Immature natural killer cell (primary cell): ENCODE measurements around the gene RSRP1. TPM values are rescaled to one million over a fixed set of nuclear protein-coding genes. Genes with fewer than 3 reads are reported as not detected.
A peak's percentile ranks its signal among the peaks of the same experiment; 100 is the strongest.
"Not testable (repeated sequence)": the region's sequence is repeated elsewhere in the genome, so short reads cannot be mapped to it uniquely, and the experiment has no call there.

Experiments
- DNase-seq, 3 donors: peaks; one replicate each; pipeline ENCODE4 v3.0.0; 2022; ENCODE audit warnings: mixed read lengths in 1 of 3
- H3K27ac Mint-ChIP-seq, 6 donors: one replicate each; pipeline ENCODE4 v1.8.0; 2020; ENCODE audit warnings: mixed read lengths in 6 of 6, mild to moderate bottlenecking in 5 of 6, inconsistent platforms in 4 of 6, moderate library complexity in 3 of 6
- H3K27me3 Mint-ChIP-seq, 3 donors: one replicate each; pipeline ENCODE4 v1.8.0; 2020 to 2021; ENCODE audit warnings: low read depth in 3 of 3, mild to moderate bottlenecking in 3 of 3, mixed read lengths in 3 of 3, moderate library complexity in 3 of 3, inconsistent platforms in 1 of 3
- H3K36me3 Mint-ChIP-seq, 3 donors: one replicate each; pipeline ENCODE4 v1.8.0; 2020; ENCODE audit warnings: mixed read lengths in 3 of 3, inconsistent platforms in 2 of 3, mild to moderate bottlenecking in 2 of 3
- H3K4me1 Mint-ChIP-seq, 2 donors: one replicate each; pipeline ENCODE4 v1.8.0; 2020; ENCODE audit warnings: inconsistent platforms in 2 of 2, mild to moderate bottlenecking in 2 of 2, mixed read lengths in 2 of 2, moderate library complexity in 1 of 2
- H3K4me3 Mint-ChIP-seq, 5 donors: one replicate each; pipeline ENCODE4 v1.8.0; 2020; ENCODE audit warnings: mild to moderate bottlenecking in 5 of 5, mixed read lengths in 5 of 5, inconsistent platforms in 3 of 5, moderate library complexity in 3 of 5
- H3K9me3 Mint-ChIP-seq, 6 donors: one replicate each; pipeline ENCODE4 v1.8.0; 2020; ENCODE audit warnings: mild to moderate bottlenecking in 6 of 6, mixed read lengths in 6 of 6, inconsistent platforms in 4 of 6, moderate library complexity in 3 of 6
- polyA plus RNA-seq, 3 donors: library from polyadenylated mRNA; unstranded; fragments of 300-500 nt; fragmentation: Illumina TruSeq; gene quantifications; one replicate each; pipeline ENCODE4 v1.2.3, GENCODE V29; 2021

Gene RSRP1
- polyA plus RNA-seq, 3 donors from 2014 or later, result 23.9 to 70.1 (median 33.4) TPM

DNA sequence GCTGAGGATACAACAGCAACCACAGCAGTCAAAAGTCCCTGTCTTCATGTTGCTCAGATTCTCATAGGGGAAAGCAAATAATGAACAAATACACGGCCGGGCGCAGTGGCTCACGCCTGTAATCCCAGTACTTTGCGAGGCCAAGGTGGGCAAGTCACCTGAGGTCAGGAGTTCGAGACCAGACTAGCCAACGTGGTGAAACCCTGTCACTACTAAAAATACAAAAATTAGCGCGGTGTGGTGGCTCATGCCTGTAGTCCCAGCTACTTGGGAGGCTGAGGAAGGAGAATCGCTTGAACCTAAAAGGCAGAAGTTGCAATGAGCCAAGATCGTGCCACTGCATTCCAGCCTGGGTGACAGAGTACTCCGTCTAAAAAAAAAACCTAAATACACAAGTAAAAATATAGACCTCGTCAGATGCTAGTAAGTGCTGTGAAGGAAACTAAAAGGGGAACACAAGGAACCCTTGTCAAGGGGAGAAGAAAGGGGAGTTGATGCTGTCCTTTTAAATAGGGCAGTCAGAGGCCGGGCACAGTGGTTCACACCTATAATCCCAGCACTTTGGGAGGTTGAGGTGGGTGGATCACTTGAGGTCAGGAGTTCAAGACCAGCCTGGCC is 21.0 kb upstream of the RSRP1 start:
- H3K27ac Mint-ChIP-seq, result peak overlapping the region; percentile 88 to 97 (median 92)
- peak overlapping the region; percentile 75 to 96 (median 90) for H3K4me3 Mint-ChIP-seq
- not testable (repeated sequence) for H3K36me3 Mint-ChIP-seq, DNase-seq, H3K9me3 Mint-ChIP-seq
- H3K4me1 Mint-ChIP-seq, result peaks cover 17 to 22% of the 10 kb centered on the region in 2 donors
- H3K27me3 Mint-ChIP-seq, result peaks cover 2 to 12% (median 5%) of the 10 kb centered on the region in 3 donors

DNA sequence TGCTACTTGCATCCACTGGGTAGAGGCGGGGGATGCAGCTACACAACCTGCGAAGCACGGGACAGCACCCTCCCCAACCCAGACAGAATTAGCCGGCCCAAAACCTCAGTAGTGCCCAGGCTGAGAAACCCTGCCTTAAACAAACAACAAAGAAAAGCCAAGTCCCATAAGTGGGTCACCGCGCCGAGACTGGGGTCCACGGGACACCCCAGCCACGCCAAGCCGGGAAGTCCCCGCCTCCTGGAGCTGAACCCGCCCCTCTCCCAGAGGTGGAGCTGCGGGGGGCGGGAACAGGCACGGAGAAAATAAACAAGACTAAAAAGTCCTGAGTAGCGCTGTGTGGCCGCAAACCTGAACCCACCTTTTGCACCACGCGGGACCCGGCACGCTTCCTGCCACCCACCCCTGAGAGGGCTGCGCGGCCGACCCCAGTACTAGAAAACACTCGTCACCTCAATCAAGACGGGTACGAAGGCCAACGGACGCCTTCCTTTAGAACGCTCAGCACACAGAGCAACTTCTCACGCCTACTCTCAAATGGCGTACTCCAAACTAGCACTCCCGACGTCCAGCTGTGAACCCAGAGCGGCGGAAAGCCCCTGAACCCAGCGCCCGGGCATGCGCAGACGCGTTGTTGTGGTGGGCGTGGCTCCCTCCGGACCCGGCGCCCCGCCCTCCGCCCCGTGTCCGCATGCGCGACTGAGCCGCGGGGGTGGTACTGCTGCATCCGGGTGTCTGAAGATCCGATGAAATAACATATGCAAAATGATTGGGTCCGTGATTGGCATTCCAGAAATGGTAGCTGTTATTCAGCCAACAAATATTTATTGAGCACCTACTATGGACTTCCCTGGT is 20.3 kb upstream of the RSRP1 start:
- H3K27me3 Mint-ChIP-seq, result peaks cover 2 to 12% (median 5%) of the 10 kb centered on the region in 3 donors
- H3K4me3 Mint-ChIP-seq, result peak overlapping the region; percentile 75 to 96 (median 90)
- not testable (repeated sequence) for H3K36me3 Mint-ChIP-seq, H3K9me3 Mint-ChIP-seq
- DNase-seq, result peak; percentile 85 to 96 (median 86)
- H3K4me1 Mint-ChIP-seq, result peaks cover 23 to 24% of the 10 kb centered on the region in 2 donors
- peak overlapping the region; percentile 88 to 97 (median 92) for H3K27ac Mint-ChIP-seq

DNA sequence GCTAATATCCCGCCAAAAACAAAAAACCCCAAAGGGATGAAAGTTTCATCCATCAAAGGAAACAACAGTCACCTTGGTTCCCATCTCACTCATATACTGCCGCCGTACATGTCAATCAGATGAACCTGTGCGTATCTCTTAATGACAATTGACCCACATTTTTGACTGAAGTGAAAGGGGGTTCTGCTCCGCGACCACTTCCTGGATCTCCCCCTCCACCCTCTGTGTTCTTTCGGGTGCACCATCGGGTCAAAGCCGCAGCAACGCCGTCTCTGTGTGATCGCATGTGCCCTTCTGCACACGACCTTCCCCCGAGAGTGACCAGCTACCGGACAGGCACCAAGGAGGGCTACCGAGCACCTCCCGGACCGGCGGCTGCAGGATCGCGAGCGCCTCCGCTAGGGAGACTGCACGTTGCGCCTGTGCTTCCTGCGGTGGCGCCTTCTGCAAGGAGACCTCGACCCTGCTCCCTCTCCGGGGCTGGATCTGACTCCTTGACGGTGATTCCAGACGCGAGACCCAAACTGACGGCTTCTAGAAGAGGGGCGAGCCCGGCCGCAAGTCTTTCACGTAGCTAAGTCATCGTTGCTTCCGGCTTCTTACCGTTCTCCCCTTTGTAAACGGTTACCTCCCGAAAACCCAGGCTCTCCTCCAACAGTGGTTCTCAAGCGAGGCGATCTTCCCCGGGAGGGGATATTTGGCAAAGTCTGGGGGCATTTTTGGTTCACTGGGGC is 19.5 kb upstream of the RSRP1 start:
- DNase-seq, result peak; percentile 31 to 62 (median 43)
- H3K9me3 Mint-ChIP-seq, result not testable (repeated sequence)

DNA sequence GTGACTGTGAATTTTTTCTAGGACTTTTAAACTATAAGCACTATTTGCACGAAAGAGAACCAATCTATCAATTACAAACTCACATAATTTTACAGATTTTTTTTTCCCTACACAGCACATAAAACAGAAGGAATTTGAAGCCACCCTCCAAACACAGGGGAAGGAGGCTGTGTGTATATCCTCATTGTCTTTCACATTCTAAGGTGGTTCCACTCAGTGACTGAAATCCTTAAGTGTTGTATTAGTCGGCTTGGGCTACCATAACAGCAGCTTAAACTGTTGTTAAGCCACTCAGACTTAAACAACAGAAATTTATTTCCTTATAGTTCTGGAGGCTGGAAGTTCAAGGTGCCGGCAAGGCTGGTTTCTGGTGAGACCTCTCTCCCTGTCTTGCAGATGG is 13.1 kb upstream of the RSRP1 start:
- DNase-seq, H3K36me3 Mint-ChIP-seq, H3K9me3 Mint-ChIP-seq, H3K4me3 Mint-ChIP-seq, H3K27ac Mint-ChIP-seq, H3K27me3 Mint-ChIP-seq: not testable (repeated sequence)
- H3K4me1 Mint-ChIP-seq, result peaks cover 11 to 29% of the 10 kb centered on the region in 2 donors

More for the DNA sequence above, 19.5 kb upstream of the RSRP1 start:
- peaks cover 24 to 29% of the 10 kb centered on the region in 2 donors for H3K4me1 Mint-ChIP-seq
- peak overlapping the region; percentile 92 to 98 (median 94) for H3K27ac Mint-ChIP-seq
- not testable (repeated sequence) for H3K36me3 Mint-ChIP-seq
- H3K27me3 Mint-ChIP-seq, result peaks cover 2 to 12% (median 5%) of the 10 kb centered on the region in 3 donors
- H3K4me3 Mint-ChIP-seq, result peak overlapping the region; percentile 90 to 98 (median 91)

DNA sequence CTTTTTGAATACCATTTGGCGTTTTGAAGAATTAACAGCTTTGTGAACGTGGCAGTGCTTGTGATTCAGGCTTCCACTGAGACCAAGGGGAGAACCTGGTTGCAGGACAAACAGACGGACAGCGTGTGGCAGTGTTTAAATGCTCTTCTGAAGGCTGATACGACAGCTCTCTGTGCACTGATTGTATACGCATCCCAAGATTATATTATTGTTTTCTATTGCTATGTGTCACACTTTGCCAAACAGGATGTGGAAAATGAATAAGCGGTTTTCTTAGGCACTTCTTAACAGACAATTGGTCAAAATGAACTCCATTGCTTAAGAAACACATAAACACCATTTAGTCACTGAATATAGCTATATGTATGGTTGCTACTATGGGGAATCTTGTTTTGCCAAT is 12.6 kb upstream of the RSRP1 start:
- DNase-seq, result peak in 1 of 3 donors; percentile 15
- peaks cover 13 to 29% of the 10 kb centered on the region in 2 donors for H3K4me1 Mint-ChIP-seq
- not testable (repeated sequence) for H3K4me3 Mint-ChIP-seq, H3K9me3 Mint-ChIP-seq, H3K27me3 Mint-ChIP-seq, H3K36me3 Mint-ChIP-seq
- peak overlapping the region in 2 of 6 donors; percentile 57 to 62 for H3K27ac Mint-ChIP-seq

DNA sequence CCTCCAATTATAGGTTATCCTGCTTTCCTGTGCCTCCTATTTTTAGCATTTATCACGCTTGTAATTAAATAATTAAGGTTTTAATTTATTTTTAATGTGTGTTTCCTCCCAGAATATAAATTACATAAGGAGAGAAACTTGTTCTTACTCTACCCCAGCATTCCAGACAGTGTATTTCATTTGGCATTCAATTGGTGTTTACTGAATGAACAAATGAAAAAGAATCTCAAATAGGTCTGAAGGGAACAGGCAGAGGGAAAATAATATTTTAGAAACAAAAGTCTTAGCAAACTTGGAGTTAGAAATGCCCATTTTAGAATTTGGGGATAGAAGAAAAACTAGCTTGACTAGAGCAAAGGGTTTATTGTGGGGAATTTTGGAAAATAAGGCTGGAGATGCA is 9.9 kb upstream of the RSRP1 start:
- H3K27ac Mint-ChIP-seq, result no peak overlapping the region
- H3K4me3 Mint-ChIP-seq, result no peak overlapping the region
- no peaks in the 10 kb centered on the region for H3K27me3 Mint-ChIP-seq
- no peaks in the 10 kb centered on the region for H3K9me3 Mint-ChIP-seq
- peaks cover 6 to 16% of the 10 kb centered on the region in 2 donors for H3K4me1 Mint-ChIP-seq
- DNase-seq, result no peak
- peaks cover 0 to 2% (median 0%) of the 10 kb centered on the region in 3 donors for H3K36me3 Mint-ChIP-seq

DNA sequence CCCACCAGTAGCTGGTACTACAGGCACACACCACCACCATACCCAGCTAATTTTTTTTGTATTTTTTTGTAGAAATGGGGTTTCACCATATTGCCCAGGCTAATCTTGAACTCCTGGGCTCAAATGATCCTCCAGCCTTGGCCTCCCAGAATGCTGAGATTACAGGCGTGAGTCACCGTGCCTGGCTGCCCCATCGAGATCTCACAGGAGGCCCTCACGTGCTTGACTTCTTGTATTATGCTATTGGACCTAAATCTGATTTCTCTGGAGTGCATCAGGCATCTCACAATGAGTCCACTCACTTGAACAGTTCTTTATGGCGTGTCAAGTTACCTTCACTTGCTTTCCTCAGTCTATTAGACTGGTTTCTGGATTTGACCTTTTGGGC is 9.3 kb upstream of the RSRP1 start:
- Mint-ChIP-seq H3K27ac (no peak overlapping the region), H3K27me3 (no peaks in the 10 kb centered on the region), H3K9me3 (no peaks in the 10 kb centered on the region), H3K4me1 (peaks cover 6 to 14% of the 10 kb centered on the region in 2 donors), H3K4me3 (no peak overlapping the region), H3K36me3 (no peaks in the 10 kb centered on the region)
- DNase-seq, result no peak

DNA sequence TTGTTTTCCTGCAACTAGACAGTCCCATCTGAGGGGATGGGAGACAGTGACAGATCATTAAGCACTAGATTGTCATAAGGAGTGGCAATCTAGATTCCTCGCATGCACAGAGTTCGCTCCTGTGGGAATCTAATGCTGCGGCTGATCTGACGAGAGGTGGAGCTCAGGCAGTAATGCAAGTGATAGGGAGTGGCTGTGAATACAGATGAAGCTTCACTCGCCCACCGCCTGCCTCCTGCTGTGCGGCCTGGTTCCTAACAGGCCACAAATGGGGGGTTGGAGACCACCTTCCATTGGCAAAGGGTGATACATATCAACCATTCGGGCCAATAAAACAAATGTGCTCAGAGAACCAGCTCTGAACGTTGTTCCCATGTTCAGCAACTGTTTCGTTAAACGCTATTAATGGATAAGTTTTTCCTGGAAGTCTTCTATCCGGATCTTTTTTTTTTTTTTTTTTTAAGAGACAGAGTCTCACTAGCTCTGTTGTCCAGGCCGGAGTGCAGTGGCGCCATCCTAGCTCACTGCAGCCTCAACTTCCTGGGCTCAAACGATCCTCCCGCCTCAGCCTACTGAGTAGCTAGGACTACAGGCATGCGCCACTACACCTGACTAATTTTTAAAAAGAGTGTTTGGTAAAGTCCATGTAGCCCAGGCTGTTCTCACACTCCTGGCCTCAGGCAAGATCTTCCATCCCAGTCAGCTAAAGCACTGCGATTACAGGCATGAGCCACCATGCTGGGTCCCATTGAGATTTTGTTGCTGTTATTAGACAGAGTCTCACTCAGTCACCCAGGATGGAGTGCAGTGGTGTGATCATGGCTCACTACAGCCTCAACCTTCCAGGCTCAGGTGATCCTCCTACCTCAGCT is 8.7 kb upstream of the RSRP1 start:
- H3K27me3 Mint-ChIP-seq, result no peaks in the 10 kb centered on the region
- no peak for DNase-seq
- H3K4me3 Mint-ChIP-seq, result no peak overlapping the region
- no peaks in the 10 kb centered on the region for H3K36me3 Mint-ChIP-seq
- peaks cover 6 to 11% of the 10 kb centered on the region in 2 donors for H3K4me1 Mint-ChIP-seq
- no peaks in the 10 kb centered on the region for H3K9me3 Mint-ChIP-seq
- no peak overlapping the region for H3K27ac Mint-ChIP-seq

DNA sequence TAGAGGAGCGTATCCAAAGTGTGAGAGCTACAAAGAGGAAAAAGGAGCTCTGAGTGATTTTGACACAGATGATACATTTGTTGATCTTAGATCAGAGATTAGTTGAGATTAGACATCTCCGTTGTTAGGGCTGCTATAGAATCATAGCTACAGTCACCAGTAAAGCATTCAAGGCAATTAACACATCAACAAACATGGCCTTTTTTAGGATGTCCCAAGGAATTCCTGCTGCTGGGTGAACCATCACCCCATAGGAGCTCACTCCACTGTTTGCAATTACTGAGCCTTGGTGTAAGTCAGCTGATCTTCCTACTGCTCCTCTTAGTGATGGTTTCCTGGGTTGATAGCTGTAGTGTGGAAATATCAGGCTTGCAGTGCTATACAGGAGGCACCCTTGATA is 6.7 kb upstream of the RSRP1 start:
- Mint-ChIP-seq H3K27me3 (peaks cover 0 to 3% (median 0%) of the 10 kb centered on the region in 3 donors), H3K4me3 (no peak overlapping the region), H3K27ac (no peak overlapping the region), H3K36me3 (no peaks in the 10 kb centered on the region), H3K9me3 (no peaks in the 10 kb centered on the region), H3K4me1 (peaks cover 0 to 2% of the 10 kb centered on the region in 2 donors)
- DNase-seq, result no peak

DNA sequence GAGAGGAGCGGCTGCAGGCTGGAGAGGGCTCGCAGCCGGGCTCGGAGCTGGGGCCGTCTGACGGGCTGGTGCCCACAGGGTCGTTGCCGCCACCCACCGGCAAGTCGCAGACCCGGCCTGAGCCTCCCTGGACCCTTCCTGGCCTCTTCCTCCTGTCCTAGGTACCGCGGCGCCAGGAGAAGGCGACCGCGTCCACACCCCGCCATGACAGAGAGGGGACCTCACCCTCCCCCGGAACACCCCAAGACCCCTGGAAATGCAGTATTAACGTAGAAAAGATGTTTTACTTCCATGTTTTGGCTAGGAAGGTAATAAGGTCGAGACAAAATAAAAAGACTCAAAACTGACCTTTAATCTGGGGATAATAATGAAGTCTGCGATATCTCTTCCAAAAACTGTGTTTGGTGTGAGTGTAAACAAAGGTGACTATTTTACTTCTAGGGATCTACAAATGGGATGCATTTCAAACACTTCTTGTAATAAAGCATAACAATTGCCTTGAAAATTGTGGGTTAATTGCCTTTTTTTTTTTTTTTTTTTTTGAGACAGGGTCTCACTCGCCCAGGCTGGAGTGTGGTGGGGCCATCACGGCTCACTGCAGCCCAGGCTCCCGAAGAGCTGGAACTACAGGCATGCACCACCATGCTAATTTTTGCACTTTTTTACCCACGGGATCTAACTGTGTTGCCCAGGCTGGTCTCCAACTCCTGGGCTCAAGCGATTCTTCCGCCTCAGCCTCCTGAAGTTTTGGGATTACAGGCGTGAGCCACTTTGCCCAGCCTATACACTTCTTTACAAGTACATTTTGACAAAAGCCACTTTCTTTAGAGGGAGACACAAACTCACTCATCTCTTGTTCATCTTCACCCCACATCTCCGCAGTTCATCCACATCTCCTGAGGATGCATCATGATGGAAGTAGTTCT is 838 bp upstream of the RSRP1 start:
- peak overlapping the region; percentile 91 to 99 (median 98) for H3K4me3 Mint-ChIP-seq
- H3K27ac Mint-ChIP-seq, result peak overlapping the region; percentile 67 to 100 (median 98)
- H3K27me3 Mint-ChIP-seq, result peaks cover 27 to 37% (median 29%) of the 10 kb centered on the region in 3 donors
- peaks cover 40 to 47% of the 10 kb centered on the region in 2 donors for H3K4me1 Mint-ChIP-seq
- no peak for DNase-seq
- no peaks in the 10 kb centered on the region for H3K9me3 Mint-ChIP-seq
- H3K36me3 Mint-ChIP-seq, result peaks cover 26 to 36% (median 28%) of the 10 kb centered on the region in 3 donors

DNA sequence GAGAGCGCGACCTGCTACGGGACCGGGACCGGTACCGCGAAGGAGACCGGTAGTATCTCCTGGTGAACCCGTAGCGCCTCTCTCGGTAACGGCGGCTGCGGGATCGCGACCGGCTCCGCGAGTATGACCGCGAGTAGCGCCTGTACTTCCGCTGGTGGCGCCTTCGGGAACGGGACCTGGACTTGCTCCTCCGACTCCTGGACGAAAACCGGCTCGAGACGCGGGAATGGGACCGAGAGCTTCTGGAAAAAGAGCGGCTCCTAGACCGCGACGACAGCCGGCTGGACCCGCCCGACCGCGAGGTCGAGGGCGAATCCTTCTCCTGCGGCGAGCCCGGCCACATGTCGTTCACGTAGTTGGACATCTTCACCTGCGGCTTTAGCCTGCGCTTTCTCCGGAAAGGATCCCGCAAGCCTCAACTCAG is 642 bp downstream of the RSRP1 start:
- peaks cover 44 to 61% of the 10 kb centered on the region in 2 donors for H3K4me1 Mint-ChIP-seq

More for the DNA sequence above, 642 bp downstream of the RSRP1 start:
- Mint-ChIP-seq H3K4me3 (peak overlapping the region; percentile 91 to 99 (median 98)), H3K27ac (peak overlapping the region; percentile 97 to 100 (median 99)), H3K27me3 (peaks cover 27 to 39% (median 33%) of the 10 kb centered on the region in 3 donors), H3K36me3 (peaks cover 26 to 45% (median 30%) of the 10 kb centered on the region in 3 donors), H3K9me3 (no peaks in the 10 kb centered on the region)
- peak in 1 of 3 donors; percentile 47 for DNase-seq
